WTC11 (cell line): ENCODE measurements around the gene NAPSA. TPM values are rescaled to one million over a fixed set of nuclear protein-coding genes. Genes with fewer than 3 reads are reported as not detected.

Experiments used
- ATAC-seq: fragments of 200-7000 bp; cut with Tn5 transposase; 2 replicates; pipeline ENCODE4 v1.10.0; 2021; ENCODE audit warnings: mild to moderate bottlenecking, moderate library complexity
- CTCF ChIA-PET: fragments of 300-600 bp; sonication (Branson Sonifier 250); formaldehyde crosslinking; loops from one replicate; lab custom pipeline; 2021; ENCODE audit warnings: antibody characterized with exemption; lab: Charles Lee
- POLR2A ChIA-PET: fragments of 350-600 bp; sonication (Branson Sonifier 250); formaldehyde crosslinking; loops from one replicate; lab custom pipeline; 2021; ENCODE audit warnings: antibody characterized with exemption; lab: Charles Lee
- DNase-seq: peaks from one replicate; pipeline ENCODE4 v3.0.0; 2021; ENCODE audit warnings: low spot score
- H3K27ac Mint-ChIP-seq: 2 replicates; pipeline ENCODE4 v1.8.0; 2021; ENCODE audit warnings: mixed read lengths
- H3K27me3 Mint-ChIP-seq: 2 replicates; pipeline ENCODE4 v1.8.0; 2021; ENCODE audit warnings: low read depth, mild to moderate bottlenecking, moderate library complexity, mixed read lengths
- H3K36me3 Mint-ChIP-seq: 2 replicates; pipeline ENCODE4 v1.8.0; 2021; ENCODE audit warnings: mixed read lengths
- H3K4me1 Mint-ChIP-seq: 2 replicates; pipeline ENCODE4 v1.8.0; 2022; ENCODE audit warnings: mixed read lengths
- H3K4me3 Mint-ChIP-seq: 2 replicates; pipeline ENCODE4 v1.8.0; 2021; ENCODE audit warnings: mild to moderate bottlenecking, moderate library complexity, mixed read lengths
- H3K9me3 Mint-ChIP-seq: 2 replicates; pipeline ENCODE4 v1.8.0; 2021; ENCODE audit warnings: mixed read lengths
- CBFB ChIP-seq: sonication (generic); formaldehyde crosslinking; IDR thresholded peaks from 2 replicates; pipeline ENCODE4 v1.8.1; 2022; ENCODE audit warnings: mild to moderate bottlenecking, low read depth, missing genetic modification reagents
- ELF4 ChIP-seq: sonication (generic); formaldehyde crosslinking; IDR thresholded peaks from 2 replicates; pipeline ENCODE4 v1.8.1; 2022; ENCODE audit warnings: low read depth, mild to moderate bottlenecking, moderate library complexity, missing genetic modification reagents
- ETV6 ChIP-seq: sonication (generic); formaldehyde crosslinking; IDR thresholded peaks from 2 replicates; pipeline ENCODE4 v1.8.1; 2022; ENCODE audit warnings: mild to moderate bottlenecking, missing genetic modification reagents
- IRF2 ChIP-seq: sonication (generic); formaldehyde crosslinking; IDR thresholded peaks from 2 replicates; pipeline ENCODE4 v1.8.0; 2022; ENCODE audit warnings: low read depth, missing genetic modification reagents, borderline replicate concordance
- NFYB ChIP-seq: sonication (generic); formaldehyde crosslinking; conservative IDR thresholded peaks from 2 replicates; pipeline ENCODE4 v1.8.0; 2022; ENCODE audit warnings: low read depth, missing genetic modification reagents
- NR1H2 ChIP-seq: sonication (generic); formaldehyde crosslinking; IDR thresholded peaks from 2 replicates; pipeline ENCODE4 v1.9.0; 2021; ENCODE audit warnings: mild to moderate bottlenecking, moderate library complexity, missing genetic modification reagents
- OVOL2 ChIP-seq: fragments of 250-450 bp; sonication (Bioruptor Pico); IDR thresholded peaks from 2 replicates; pipeline ENCODE4 v1.9.0; 2021; ENCODE audit warnings: mild to moderate bottlenecking, borderline replicate concordance
- PRRX2 ChIP-seq: fragments of 250-450 bp; sonication (Bioruptor Pico); IDR thresholded peaks from 2 replicates; pipeline ENCODE4 v1.8.0; 2021; ENCODE audit warnings: mild to moderate bottlenecking
- RELA ChIP-seq: sonication (generic); formaldehyde crosslinking; IDR thresholded peaks from 2 replicates; pipeline ENCODE4 v1.8.1; 2022; ENCODE audit warnings: missing genetic modification reagents, mild to moderate bottlenecking, borderline replicate concordance
- SMAD3 ChIP-seq: sonication (generic); formaldehyde crosslinking; IDR thresholded peaks from 2 replicates; pipeline ENCODE4 v1.8.0; 2022; ENCODE audit warnings: missing genetic modification reagents, mild to moderate bottlenecking, borderline replicate concordance
- TEAD4 ChIP-seq: sonication (generic); formaldehyde crosslinking; IDR thresholded peaks from 2 replicates; pipeline ENCODE4 v1.8.0; 2022; ENCODE audit warnings: mild to moderate bottlenecking, missing genetic modification reagents
- ZBTB21 ChIP-seq: sonication (generic); formaldehyde crosslinking; IDR thresholded peaks from 2 replicates; pipeline ENCODE4 v1.8.1; 2023; ENCODE audit warnings: mild to moderate bottlenecking, missing genetic modification reagents, borderline replicate concordance
- ZNF121 ChIP-seq: sonication (generic); formaldehyde crosslinking; IDR thresholded peaks from 2 replicates; pipeline ENCODE4 v1.8.0; 2023; ENCODE audit warnings: missing genetic modification reagents
- ZNF232 ChIP-seq: sonication (generic); formaldehyde crosslinking; IDR thresholded peaks from 2 replicates; pipeline ENCODE4 v1.8.0; 2022; ENCODE audit warnings: mild to moderate bottlenecking, missing genetic modification reagents
- ZNF317 ChIP-seq: sonication (generic); formaldehyde crosslinking; IDR thresholded peaks from 2 replicates; pipeline ENCODE4 v1.8.1; 2023; ENCODE audit warnings: low read depth, mild to moderate bottlenecking, moderate library complexity, missing genetic modification reagents, borderline replicate concordance
- total RNA-seq: library from RNA; stranded (reverse); gene quantifications from 3 replicates; pipeline ENCODE4 v1.2.3, GENCODE V29; 2021
- TF ChIP-seq, protein P1 (sequence below): fragments of 250-450 bp; sonication (Bioruptor Pico); IDR thresholded peaks from 2 replicates; pipeline ENCODE4 v1.8.0; 2021; ENCODE audit warnings: mild to moderate bottlenecking
- TF ChIP-seq, protein P2 (sequence below): sonication (generic); formaldehyde crosslinking; IDR thresholded peaks from 2 replicates; pipeline ENCODE4 v1.8.0; 2023; ENCODE audit warnings: missing genetic modification reagents
- TF ChIP-seq, protein P3 (sequence below): sonication (generic); formaldehyde crosslinking; IDR thresholded peaks from 2 replicates; pipeline ENCODE4 v1.8.1; 2022; ENCODE audit warnings: mild to moderate bottlenecking, moderate library complexity, missing genetic modification reagents
- TF ChIP-seq, protein P4 (sequence below): sonication (generic); formaldehyde crosslinking; IDR thresholded peaks from 2 replicates; pipeline ENCODE4 v1.8.1; 2023; ENCODE audit warnings: mild to moderate bottlenecking, missing genetic modification reagents
- TF ChIP-seq, protein P5 (sequence below): sonication (generic); formaldehyde crosslinking; IDR thresholded peaks from 2 replicates; pipeline ENCODE4 v1.8.1; 2022; ENCODE audit warnings: missing genetic modification reagents, borderline replicate concordance
- TF ChIP-seq, protein P6 (sequence below): fragments of 250-450 bp; sonication (Bioruptor Pico); IDR thresholded peaks from 2 replicates; pipeline ENCODE4 v2.1.2; 2022; ENCODE audit warnings: mild to moderate bottlenecking, moderate library complexity
- TF ChIP-seq, protein P7 (sequence below): fragments of 250-450 bp; sonication (Bioruptor Pico); IDR thresholded peaks from 2 replicates; pipeline ENCODE4 v1.9.0; 2021; ENCODE audit warnings: moderate library complexity, mild to moderate bottlenecking, inconsistent platforms, borderline replicate concordance
- TF ChIP-seq, protein P8 (sequence below): fragments of 200-600 bp; IDR thresholded peaks from 2 replicates; pipeline ENCODE4 v1.8.0; 2022; ENCODE audit warnings: antibody characterized with exemption

NAPSA gene
- total RNA-seq, 1 experiment from 2014 or later: 2.7 TPM

DNA sequence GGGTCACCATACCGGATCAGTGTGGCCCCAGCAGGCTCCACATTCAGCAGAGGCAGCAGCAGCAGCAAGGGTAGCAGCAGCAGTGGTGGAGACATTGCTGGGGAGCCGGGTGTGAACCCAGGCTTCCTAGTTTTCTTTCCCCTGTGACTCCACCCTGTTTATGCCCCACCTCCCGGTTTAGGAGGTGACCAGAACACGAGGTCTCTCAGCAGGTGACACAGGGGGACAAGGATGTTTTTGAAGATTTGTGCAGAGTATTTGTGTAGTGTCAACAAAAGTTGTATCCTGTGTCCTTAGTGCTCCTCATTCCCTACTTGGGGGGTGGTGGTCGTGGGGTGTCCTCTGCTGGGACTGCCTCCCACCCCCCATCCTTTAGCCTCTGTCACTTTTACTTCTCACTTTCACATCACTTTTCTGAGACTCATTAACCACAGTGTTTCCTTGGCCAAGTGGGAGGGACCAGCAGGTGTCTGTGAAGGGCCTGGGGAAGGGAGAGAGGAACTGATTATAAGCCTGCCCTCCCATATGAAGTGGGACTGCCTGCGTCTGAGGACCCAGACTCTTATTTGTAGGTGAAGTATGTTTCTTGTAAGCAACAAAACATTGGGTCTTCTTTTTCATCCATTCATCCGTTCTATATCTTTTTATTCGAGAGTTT is 20.6 kb downstream of the NAPSA start (continued):
- TF ChIP-seq, protein P1, sequence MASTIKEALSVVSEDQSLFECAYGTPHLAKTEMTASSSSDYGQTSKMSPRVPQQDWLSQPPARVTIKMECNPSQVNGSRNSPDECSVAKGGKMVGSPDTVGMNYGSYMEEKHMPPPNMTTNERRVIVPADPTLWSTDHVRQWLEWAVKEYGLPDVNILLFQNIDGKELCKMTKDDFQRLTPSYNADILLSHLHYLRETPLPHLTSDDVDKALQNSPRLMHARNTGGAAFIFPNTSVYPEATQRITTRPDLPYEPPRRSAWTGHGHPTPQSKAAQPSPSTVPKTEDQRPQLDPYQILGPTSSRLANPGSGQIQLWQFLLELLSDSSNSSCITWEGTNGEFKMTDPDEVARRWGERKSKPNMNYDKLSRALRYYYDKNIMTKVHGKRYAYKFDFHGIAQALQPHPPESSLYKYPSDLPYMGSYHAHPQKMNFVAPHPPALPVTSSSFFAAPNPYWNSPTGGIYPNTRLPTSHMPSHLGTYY (CRISPR knock-in tag): no peak
- TF ChIP-seq, protein P2, sequence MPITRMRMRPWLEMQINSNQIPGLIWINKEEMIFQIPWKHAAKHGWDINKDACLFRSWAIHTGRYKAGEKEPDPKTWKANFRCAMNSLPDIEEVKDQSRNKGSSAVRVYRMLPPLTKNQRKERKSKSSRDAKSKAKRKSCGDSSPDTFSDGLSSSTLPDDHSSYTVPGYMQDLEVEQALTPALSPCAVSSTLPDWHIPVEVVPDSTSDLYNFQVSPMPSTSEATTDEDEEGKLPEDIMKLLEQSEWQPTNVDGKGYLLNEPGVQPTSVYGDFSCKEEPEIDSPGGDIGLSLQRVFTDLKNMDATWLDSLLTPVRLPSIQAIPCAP (CRISPR knock-in tag): no peak
- TF ChIP-seq, all 79 proteins: peak for 0

DNA sequence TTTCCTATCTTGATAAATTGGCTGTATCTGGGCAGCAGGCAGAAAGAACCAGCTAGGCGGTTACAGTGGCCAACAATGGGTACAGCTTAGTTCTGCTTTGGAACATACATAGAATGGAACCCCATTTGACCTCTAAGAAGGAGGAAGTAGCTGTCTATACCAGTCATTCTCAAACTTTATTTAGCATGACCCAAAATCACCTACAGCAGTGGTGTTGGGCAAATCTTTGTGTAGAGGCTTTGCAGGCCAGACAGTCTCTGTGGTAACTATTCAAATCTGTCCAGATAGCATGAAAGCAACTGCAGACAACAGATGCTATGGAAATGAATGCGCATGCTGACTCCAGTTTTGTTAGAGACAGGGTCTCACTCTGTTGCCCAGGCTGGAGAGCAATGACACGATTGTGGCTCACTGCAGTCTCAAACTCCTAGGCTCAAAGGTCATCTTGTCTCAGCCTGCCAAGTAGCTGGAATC is 24.3 kb downstream of the NAPSA start:
- no peaks in the 10 kb centered on the region for H3K4me1 Mint-ChIP-seq
- TF ChIP-seq ELF4 (CRISPR knock-in tag) (no peak), ZNF232 (CRISPR knock-in tag) (no peak), ZNF317 (CRISPR knock-in tag) (no peak)
- TF ChIP-seq, all 79 proteins: peak for 0
- H3K9me3 Mint-ChIP-seq: peaks cover 22% of the 10 kb centered on the region
- no peak overlapping the region for H3K4me3 Mint-ChIP-seq
- no peak overlapping the region for H3K27ac Mint-ChIP-seq
- ChIA-PET POLR2A (no interaction called here), CTCF (interaction anchor here (1.8 kb wide), 1 partner anchor 16 kb away, joined by 7 read pairs; no protein-coding TSS in a partner anchor)
- peaks cover 37% of the 10 kb centered on the region for H3K36me3 Mint-ChIP-seq
- H3K27me3 Mint-ChIP-seq: peaks cover 16% of the 10 kb centered on the region
- no peak for ATAC-seq
- DNase-seq: no peak

DNA sequence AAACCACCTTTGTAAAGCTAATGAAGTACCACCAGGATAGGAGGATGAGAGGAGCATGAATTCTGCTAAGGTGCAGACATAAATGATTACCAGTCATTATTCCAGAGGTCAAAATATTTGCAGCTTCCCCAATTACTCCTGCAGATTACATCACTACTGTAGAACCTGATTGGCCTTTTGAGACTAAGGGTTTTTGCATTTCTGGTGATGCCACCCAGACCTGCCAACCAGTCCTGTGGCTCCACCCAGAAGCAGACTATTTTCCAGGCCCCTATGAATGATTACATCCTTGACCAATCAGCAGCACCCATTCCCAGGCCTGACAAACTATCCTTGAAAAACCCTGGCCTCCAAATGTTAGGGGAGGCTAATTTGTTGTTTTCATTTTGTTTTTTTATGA is 25.1 kb downstream of the NAPSA start:
- ATAC-seq (no peak), DNase-seq (no peak)
- peaks cover 32% of the 10 kb centered on the region for H3K36me3 Mint-ChIP-seq
- H3K4me1 Mint-ChIP-seq: peaks cover 6% of the 10 kb centered on the region
- no peak overlapping the region for H3K4me3 Mint-ChIP-seq
- TF ChIP-seq PRRX2 (CRISPR knock-in tag): no peak
- no peak for TF ChIP-seq TEAD4 (CRISPR knock-in tag)
- TF ChIP-seq NFYB (CRISPR knock-in tag): no peak
- TF ChIP-seq, protein P3, sequence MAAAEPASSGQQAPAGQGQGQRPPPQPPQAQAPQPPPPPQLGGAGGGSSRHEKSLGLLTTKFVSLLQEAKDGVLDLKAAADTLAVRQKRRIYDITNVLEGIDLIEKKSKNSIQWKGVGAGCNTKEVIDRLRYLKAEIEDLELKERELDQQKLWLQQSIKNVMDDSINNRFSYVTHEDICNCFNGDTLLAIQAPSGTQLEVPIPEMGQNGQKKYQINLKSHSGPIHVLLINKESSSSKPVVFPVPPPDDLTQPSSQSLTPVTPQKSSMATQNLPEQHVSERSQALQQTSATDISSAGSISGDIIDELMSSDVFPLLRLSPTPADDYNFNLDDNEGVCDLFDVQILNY: no peak
- no peak for TF ChIP-seq RELA (CRISPR knock-in tag)
- TF ChIP-seq SMAD3: no peak
- no peak for TF ChIP-seq ELF4 (CRISPR knock-in tag)
- TF ChIP-seq ETV6 (CRISPR knock-in tag): no peak
- no peak for TF ChIP-seq ZNF121
- no peak for TF ChIP-seq IRF2 (CRISPR knock-in tag)
- TF ChIP-seq, protein P4, sequence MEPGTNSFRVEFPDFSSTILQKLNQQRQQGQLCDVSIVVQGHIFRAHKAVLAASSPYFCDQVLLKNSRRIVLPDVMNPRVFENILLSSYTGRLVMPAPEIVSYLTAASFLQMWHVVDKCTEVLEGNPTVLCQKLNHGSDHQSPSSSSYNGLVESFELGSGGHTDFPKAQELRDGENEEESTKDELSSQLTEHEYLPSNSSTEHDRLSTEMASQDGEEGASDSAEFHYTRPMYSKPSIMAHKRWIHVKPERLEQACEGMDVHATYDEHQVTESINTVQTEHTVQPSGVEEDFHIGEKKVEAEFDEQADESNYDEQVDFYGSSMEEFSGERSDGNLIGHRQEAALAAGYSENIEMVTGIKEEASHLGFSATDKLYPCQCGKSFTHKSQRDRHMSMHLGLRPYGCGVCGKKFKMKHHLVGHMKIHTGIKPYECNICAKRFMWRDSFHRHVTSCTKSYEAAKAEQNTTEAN (CRISPR knock-in tag): no peak
- no peak for TF ChIP-seq ZNF317 (CRISPR knock-in tag)
- TF ChIP-seq, protein P5, sequence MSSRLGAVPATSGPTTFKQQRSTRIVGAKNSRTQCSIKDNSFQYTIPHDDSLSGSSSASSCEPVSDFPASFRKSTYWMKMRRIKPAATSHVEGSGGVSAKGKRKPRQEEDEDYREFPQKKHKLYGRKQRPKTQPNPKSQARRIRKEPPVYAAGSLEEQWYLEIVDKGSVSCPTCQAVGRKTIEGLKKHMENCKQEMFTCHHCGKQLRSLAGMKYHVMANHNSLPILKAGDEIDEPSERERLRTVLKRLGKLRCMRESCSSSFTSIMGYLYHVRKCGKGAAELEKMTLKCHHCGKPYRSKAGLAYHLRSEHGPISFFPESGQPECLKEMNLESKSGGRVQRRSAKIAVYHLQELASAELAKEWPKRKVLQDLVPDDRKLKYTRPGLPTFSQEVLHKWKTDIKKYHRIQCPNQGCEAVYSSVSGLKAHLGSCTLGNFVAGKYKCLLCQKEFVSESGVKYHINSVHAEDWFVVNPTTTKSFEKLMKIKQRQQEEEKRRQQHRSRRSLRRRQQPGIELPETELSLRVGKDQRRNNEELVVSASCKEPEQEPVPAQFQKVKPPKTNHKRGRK (CRISPR knock-in tag): no peak
- no peak for TF ChIP-seq ZBTB21
- no peak for TF ChIP-seq NR1H2
- TF ChIP-seq, protein P6, sequence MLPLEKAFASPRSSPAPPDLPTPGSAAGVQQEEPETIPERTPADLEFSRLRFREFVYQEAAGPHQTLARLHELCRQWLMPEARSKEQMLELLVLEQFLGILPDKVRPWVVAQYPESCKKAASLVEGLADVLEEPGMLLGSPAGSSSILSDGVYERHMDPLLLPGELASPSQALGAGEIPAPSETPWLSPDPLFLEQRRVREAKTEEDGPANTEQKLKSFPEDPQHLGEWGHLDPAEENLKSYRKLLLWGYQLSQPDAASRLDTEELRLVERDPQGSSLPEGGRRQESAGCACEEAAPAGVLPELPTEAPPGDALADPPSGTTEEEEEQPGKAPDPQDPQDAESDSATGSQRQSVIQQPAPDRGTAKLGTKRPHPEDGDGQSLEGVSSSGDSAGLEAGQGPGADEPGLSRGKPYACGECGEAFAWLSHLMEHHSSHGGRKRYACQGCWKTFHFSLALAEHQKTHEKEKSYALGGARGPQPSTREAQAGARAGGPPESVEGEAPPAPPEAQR (CRISPR knock-in tag): no peak
- no peak for TF ChIP-seq CBFB (CRISPR knock-in tag)
- no peak for TF ChIP-seq OVOL2
- TF ChIP-seq, protein P7, sequence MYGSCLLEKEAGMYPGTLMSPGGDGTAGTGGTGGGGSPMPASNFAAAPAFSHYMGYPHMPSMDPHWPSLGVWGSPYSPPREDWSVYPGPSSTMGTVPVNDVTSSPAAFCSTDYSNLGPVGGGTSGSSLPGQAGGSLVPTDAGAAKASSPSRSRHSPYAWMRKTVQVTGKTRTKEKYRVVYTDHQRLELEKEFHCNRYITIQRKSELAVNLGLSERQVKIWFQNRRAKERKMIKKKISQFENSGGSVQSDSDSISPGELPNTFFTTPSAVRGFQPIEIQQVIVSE (CRISPR knock-in tag): no peak
- TF ChIP-seq, protein P8, sequence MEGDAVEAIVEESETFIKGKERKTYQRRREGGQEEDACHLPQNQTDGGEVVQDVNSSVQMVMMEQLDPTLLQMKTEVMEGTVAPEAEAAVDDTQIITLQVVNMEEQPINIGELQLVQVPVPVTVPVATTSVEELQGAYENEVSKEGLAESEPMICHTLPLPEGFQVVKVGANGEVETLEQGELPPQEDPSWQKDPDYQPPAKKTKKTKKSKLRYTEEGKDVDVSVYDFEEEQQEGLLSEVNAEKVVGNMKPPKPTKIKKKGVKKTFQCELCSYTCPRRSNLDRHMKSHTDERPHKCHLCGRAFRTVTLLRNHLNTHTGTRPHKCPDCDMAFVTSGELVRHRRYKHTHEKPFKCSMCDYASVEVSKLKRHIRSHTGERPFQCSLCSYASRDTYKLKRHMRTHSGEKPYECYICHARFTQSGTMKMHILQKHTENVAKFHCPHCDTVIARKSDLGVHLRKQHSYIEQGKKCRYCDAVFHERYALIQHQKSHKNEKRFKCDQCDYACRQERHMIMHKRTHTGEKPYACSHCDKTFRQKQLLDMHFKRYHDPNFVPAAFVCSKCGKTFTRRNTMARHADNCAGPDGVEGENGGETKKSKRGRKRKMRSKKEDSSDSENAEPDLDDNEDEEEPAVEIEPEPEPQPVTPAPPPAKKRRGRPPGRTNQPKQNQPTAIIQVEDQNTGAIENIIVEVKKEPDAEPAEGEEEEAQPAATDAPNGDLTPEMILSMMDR: no peak
- ChIA-PET POLR2A (no interaction called here), CTCF (interaction anchor here (1.8 kb wide), 1 partner anchor 17 kb away, joined by 7 read pairs; no protein-coding TSS in a partner anchor)
- peaks cover 22% of the 10 kb centered on the region for H3K27me3 Mint-ChIP-seq
- H3K27ac Mint-ChIP-seq: no peak overlapping the region
- H3K9me3 Mint-ChIP-seq: peaks cover 20% of the 10 kb centered on the region
